Left colon (tissue), 2 donors: Measurements from ENCODE around the gene CCNJL. TPM values are rescaled to one million over a fixed set of nuclear protein-coding genes. Genes with fewer than 3 reads are reported as not detected.
"Not testable (repeated sequence)": the region's sequence is repeated elsewhere in the genome, so short reads cannot be mapped to it uniquely, and the experiment has no call there.

Source experiments
- ATAC-seq: fragments of 200-7000 bp; cut with Tn5 transposase; one replicate; pipeline ENCODE4 v1.9.1; 2020; ENCODE audit warnings: mild to moderate bottlenecking, moderate library complexity
- DNase-seq, 2 donors: peaks; one replicate each; pipeline ENCODE4 v3.0.0-alpha.2; 2020
- intact Hi-C, 2 donors: fragments of 100-400 bp; cut with DNase I in 1 of 2; cut with micrococcal nuclease in 1 of 2; formaldehyde crosslinking; loops; one replicate each; pipeline versions ENCODE4 v1.11.2 to v1.14.0; 2022; cut with DNase I, micrococcal nuclease
- long read RNA-seq: library from polyadenylated mRNA; unstranded; transcript quantifications from one replicate; pipeline ENCODE4 v2.0.0, GENCODE V29; 2021
- total RNA-seq, 2 donors: library from RNA; stranded (reverse); fragmentation: NEBNext Ultra II Directional; extraction: Animal tissue kit (Norgen Biotek cat#: 25700); gene quantifications; one replicate each; pipeline ENCODE4 v1.2.1, GENCODE V29; 2021
- donor health status: DM: no; HTN: no; CAD: no.
- donor health status: DM: yes; HTN: yes; CAD: no.

CCNJL gene
- total RNA-seq, result 10 to 100 TPM; 19.0 to 27.7 TPM
- long read RNA-seq, partial matches to known transcripts, result 27 of 28 reads
- long read RNA-seq, other reads (novel, unspliced or antisense), result 1 of 28 reads

DNA sequence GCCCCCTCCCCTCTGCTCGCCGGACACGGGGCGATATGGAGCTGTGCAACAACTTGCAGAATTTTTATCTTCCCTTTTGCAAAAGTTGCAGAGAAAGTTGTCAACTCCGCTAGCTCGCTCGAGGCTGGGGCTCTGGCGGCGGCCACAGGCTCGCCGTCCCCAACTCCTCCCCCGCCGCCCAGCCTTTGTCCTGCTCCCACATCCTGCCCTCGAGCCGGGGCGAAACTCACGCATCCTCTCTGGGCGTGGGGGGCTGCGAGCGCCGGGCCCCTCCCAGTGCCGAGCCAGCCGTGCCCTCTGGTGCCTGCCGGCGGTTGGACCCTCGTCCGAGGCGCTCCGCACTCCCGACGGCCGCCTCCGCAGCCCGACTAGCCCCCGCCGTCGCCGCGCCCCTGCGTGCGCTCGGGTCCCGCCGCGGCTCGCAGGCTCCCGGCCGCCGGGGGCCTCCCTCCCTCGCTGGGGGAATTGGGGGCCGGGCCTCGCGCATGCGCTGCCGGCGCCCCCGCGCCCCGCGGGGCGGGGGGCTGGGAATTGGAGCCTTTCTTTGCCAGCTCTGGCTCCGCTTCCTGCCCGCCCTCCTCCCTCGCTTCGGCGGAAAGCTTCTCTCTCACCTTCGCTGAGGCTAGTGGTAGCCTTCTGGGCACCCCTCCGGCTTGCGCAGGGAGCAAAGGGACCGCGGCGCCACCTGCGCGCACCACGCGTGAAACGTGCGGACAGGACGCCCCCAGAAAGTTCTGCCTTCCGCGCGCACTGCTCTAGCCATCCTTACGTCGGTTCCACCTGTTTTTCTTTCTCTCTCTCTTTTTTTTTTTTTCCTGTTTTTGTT lies at the start of gene CCNJL:
CCNJL (minus strand) TSS at position 431 of the 826 bp plus-strand sequence. CDS start 641 bp downstream, outside the sequence.
- peak; percentile 44 to 59 for DNase-seq
- intact Hi-C loops, result no loop called here
- ATAC-seq, result peak; percentile 61

DNA sequence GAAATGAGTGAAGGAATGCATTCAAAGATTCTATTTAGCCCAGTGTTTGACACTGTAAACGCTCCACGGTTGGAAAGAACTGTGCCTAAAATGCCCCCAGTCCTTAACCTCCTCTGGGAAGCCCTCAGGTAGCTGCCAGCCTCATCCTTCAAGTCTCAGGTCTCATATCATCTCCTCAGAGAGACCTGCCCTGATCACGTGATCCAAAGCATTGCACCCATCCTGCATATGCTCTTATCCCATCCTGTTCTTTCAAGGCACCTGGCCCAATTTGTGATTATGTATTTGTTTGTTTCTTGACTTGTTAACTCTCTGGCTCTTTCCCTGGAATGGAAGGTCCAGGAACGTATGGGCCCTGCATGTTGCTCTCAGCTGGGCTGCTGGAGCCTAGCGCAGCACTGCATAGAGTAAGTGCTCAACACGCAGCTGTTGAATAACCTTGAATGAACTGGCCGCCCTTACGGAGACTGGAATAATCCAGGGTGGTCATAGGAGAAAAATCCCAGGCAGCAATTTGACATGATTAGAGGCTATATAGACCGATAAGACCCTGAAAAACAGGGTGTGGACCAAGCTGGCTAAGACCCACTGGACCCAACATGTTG lies 49.4 kb upstream of the CCNJL start:
- intact Hi-C loops, result no loop called here
- ATAC-seq, result no peak

GRCh38 chr5:160360310-160360709 lies 47.9 kb upstream of the CCNJL start:
- ATAC-seq (no peak), DNase-seq (no peak)
- intact Hi-C loops, result no loop called here

More for the DNA sequence above, 49.4 kb upstream of the CCNJL start:
- DNase-seq, result no peak

DNA sequence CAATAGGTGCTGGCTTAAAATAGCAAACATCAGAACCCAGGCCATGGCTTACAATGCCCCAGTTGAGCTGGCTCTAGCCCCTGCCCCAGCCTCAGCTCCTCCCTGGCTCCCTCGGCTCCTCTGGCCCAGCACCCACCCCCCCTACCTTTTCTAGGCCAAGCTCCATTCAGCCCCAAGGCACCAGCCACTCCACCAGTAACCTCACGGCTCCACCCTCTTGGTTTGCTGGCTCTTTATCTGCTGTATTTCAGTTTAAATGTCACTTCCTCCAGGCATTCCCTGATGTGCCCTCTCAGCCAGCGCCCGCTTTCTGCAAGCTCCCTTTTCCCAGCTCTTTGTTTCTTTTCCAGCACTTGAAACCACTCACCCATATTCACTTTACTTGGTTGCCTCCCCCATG lies 47.5 kb upstream of the CCNJL start:
- peak in 1 of 2 donors; percentile 51 for DNase-seq
- intact Hi-C loops, result no loop called here
- peak; percentile 93 for ATAC-seq

DNA sequence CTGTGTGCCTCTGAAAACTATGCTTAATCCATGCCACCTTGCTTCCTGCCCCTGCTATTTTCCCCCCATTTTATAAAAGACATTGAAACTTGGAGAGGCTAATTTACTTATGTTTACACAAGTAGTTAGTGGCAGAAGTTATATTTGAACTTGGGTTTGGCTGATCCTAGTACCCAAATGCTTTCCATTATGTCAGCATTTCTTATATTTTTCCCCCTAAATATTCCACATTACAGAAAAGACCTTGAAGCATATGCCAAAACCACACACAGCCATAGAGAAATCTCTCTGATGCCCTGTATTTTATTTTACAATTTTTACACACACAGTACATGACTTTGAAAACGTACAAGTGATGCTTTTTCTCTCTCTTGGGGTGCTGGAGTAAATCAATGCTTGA lies 46.9 kb upstream of the CCNJL start:
- no peak for DNase-seq
- intact Hi-C loops, result no loop called here
- no peak for ATAC-seq

DNA sequence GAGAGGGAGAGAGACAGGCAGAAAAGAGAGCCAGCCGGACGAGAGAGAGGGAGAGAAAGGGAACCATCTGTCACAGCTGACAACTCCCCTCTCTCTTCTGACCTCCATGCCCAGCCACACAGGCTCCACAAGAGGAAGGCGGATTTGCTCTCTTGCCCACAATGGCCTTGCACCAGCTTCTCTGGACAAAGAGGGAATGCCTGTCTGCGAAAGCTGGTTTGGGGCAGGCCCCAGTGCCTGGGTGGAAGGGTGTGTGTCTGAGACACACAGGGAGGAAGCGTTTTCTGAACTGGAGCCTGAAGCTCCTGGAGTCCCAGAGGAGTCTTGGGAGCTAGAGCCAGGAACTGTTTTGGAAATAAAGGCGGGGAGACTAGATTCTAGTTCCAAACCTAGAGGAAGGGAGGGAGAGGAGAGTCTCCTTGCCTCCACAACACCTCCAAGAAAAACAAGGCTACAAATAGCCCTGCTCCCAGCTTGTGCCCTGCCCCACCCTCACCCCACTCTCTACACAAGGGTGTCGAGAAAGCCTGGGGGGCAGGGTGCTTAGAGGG lies 45.6 kb upstream of the CCNJL start:
- no peak for ATAC-seq
- intact Hi-C loops, result no loop called here

DNA sequence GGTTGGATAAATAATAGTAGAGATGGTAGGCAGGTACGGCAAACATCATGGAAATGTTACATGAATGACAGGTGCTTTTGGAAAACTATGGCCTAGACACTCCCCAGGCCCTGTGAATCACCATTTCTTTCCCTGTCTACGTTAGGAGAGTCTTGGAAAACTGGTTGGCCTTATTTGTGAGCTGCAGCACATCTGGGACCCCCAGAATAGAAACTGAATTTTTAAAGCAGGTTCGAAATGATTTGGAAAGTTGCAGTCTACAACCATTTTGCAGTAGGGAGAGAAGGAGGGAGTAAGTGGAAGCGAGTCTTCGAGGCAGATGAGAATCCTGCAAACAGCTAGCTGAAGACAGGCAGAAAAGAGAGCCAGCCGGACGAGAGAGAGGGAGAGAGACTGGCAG lies 45.0 kb upstream of the CCNJL start:
- DNase-seq (no peak), ATAC-seq (no peak)
- intact Hi-C loops, result no loop called here

More for the DNA sequence above, 45.6 kb upstream of the CCNJL start:
- DNase-seq, result no peak

- no peak for DNase-seq
- no peak for ATAC-seq
These were observed 44.4 kb upstream of the CCNJL start for GRCh38 chr5:160356550-160357347.

DNA sequence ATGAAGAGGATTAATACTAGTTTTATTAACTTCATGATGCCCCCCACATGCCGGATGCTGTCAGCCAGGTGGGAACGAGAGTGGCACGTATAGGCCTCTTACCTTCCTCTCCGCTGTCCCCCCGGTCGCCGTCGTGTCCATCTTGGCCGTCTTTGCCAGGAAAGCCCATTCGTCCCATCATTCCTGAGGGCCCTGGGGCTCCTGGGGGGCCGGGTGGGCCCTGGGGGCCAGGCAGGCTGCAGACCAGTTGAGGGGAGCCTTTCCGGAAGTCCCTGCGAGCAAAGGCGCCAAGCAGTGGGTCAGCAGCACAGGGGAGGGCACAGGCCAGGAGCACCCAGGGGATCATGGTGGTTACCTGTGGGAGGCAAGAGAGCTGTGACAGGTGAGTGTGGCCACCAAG lies 42.3 kb upstream of the CCNJL start:
- intact Hi-C loops, result no loop called here
- DNase-seq (no peak), ATAC-seq (no peak)

More at GRCh38 chr5:160356550-160357347, 44.4 kb upstream of the CCNJL start:
- intact Hi-C loops, result no loop called here

GRCh38 chr5:160353379-160353778 lies 41.0 kb upstream of the CCNJL start:
- ATAC-seq (no peak), DNase-seq (no peak)
- intact Hi-C loops, result no loop called here

GRCh38 chr5:160352308-160352707 lies 39.9 kb upstream of the CCNJL start:
- intact Hi-C loops, result no loop called here
- ATAC-seq, result peak; percentile 50
- no peak for DNase-seq

DNA sequence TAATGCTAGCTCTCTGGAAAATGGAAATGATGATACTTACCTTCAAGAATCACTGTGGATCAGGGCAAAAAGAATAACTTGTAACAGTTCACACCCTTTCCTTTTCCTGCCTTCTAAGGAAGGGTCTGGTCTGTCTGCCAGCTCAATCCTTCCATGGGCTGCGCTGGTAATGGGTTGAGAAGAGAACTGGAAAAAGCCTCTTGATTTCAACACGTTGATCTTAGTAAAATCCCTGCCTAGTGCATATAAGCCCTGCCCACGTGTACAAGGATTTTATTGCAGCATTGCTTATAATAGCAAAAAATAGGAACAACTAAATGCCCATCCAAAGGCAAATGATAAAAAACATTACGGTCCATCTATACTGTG lies 37.6 kb upstream of the CCNJL start:
- intact Hi-C loops, result loop anchor here in 1 of 2 donors (5.0 kb wide), 1 partner anchor 333 kb away; no protein-coding TSS in a partner anchor
- DNase-seq, result no peak
- no peak for ATAC-seq

DNA sequence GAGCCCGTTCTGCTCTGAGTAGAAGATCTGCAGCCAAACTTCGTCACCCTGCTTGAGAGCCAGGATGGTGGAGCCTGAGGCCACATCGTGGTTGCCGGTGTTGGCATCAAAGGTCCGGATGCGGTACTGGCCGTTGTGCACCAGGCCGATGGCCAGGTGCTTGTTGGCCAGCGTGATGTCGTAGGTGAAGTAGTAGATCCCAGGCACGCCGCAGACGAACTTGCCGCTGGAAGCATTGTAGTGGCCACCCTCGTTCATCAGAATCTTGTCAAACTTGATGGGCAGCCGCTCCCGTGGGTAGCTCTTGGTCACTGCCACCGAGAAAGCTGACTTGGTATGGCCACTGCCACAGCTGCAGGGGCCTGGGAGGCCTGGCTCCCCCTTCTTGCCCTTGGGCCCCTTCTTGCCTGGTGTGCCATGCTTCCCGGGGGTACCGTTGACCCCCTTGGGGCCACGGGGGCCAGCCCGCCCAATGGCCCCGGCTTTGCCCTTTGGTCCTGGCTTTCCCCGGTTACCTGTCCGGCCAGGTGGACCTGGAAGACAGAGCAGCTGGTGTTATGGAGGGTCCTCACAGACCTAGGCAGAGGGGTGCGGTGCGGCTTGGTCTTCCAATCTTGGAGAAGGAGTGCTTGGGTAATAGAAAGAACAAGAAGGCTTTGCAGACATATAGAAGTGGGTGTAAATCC lies 37.0 kb upstream of the CCNJL start:
- no peak for DNase-seq
- ATAC-seq, result no peak
- intact Hi-C loops, result loop anchor here in 1 of 2 donors (5.0 kb wide), 1 partner anchor 332 kb away; no protein-coding TSS in a partner anchor

DNA sequence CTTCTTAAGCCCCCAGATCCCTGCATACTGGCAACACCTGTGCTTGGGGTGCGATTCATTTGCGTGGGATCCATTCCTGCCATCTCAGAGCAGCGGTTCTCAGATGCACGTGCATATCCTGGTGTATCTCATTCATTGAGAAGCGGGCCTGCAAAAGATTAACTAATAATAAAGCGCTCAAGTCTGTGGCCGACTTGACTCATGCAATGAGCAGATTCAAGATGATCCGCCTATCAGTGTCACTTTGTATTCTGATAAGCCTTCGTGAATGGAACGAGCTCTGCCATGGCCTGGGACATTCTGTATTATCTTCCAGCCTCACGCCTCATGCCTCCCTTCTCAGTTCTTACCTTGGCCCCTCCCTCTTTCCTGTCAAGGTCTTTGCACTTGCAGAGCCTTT lies 35.7 kb upstream of the CCNJL start:
- no peak for ATAC-seq
- DNase-seq, result no peak
- intact Hi-C loops, result loop anchor here in 1 of 2 donors (5.0 kb wide), 1 partner anchor 331 kb away; no protein-coding TSS in a partner anchor

GRCh38 chr5:160347448-160347847 lies 35.1 kb upstream of the CCNJL start:
- DNase-seq (no peak), ATAC-seq (no peak)
- intact Hi-C loops, result loop anchor here in 1 of 2 donors (5.0 kb wide), 1 partner anchor 330 kb away; no protein-coding TSS in a partner anchor

DNA sequence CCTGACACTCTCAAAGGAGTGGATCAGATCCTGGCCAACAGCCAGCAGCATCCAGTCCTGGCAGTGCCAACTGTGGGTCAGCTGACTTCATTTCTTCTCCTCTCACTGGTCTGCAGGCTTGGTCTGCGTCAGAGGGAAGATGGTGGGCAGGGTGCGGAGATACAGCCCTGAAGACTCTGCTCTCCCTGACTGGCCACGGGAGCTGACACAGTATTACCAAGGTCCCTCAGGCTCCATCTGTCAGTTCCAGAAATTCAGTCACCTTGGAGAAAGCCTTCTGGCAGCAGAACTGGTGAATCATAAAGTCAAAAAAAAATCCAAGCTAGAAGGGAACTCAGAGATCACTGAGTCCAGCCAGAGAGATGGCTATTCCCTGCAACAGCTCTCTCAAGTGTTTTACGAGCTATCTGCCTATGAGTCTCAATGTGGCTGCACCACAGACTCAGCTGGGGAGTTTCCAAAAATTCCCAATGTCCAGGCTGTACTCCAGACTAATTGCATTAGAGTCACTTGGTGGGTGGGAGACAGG lies 30.1 kb upstream of the CCNJL start:
- ATAC-seq (peak; percentile 19), DNase-seq (peak in 1 of 2 donors; percentile 30)
- intact Hi-C loops, result no loop called here

GRCh38 chr5:160341309-160341870 lies 29.0 kb upstream of the CCNJL start:
- DNase-seq (no peak), ATAC-seq (no peak)
- intact Hi-C loops, result no loop called here

- ATAC-seq, DNase-seq, intact Hi-C loops: not testable (repeated sequence)
These were observed 28.1 kb upstream of the CCNJL start for GRCh38 chr5:160340513-160340912.
